H1 (cell line): ENCODE data around the gene MCUR1. TPM values are rescaled to one million over a fixed set of nuclear protein-coding genes. Genes with fewer than 3 reads are reported as not detected.

Source experiments
- CHD7 ChIP-seq: fragments of 300-600 bp; sonication (generic); IDR thresholded peaks from 2 replicates; pipeline ENCODE4 v1.7.1; 2012; ENCODE audit warnings: low read length, moderate library complexity, mild to moderate bottlenecking, inconsistent platforms; ENCODE audit not compliant: insufficient replicate concordance
- E2F6 ChIP-seq: IDR thresholded peaks from 2 replicates; pipeline ENCODE4 v1.6.1; 2012; ENCODE audit warnings: inconsistent platforms
- FOSL1 ChIP-seq: IDR thresholded peaks from 2 replicates; pipeline ENCODE4 v1.6.1; 2011; ENCODE audit warnings: mild to moderate bottlenecking, low read depth, low read length, moderate library complexity; ENCODE audit not compliant: insufficient read depth
- NANOG ChIP-seq: IDR thresholded peaks from 2 replicates; pipeline ENCODE4 v1.6.1; 2011; ENCODE audit warnings: low read length, low read depth, mild to moderate bottlenecking, inconsistent platforms; ENCODE audit not compliant: insufficient read depth, poor library complexity, severe bottlenecking
- RBBP5 ChIP-seq: IDR thresholded peaks from 2 replicates; pipeline ENCODE4 v1.7.1; 2012; ENCODE audit warnings: low read depth, mild to moderate bottlenecking, inconsistent platforms, low read length, moderate library complexity, borderline replicate concordance
- YY1 ChIP-seq: IDR thresholded peaks from 2 replicates; pipeline ENCODE4 v1.6.1; 2011; ENCODE audit warnings: low read depth, mild to moderate bottlenecking, low read length
- polyA plus RNA-seq, 7 experiments: library from polyadenylated mRNA; depleted of rRNA in 3 of 7; stranded (reverse) in 5 of 7; unstranded in 2 of 7; fragments of >200 nt in 5 of 7; fragments of 200-250 nt in 2 of 7; gene quantifications; 1 replicate in 5 of 7; 2 replicates in 1 of 7; 4 replicates in 1 of 7; pipeline versions ENCODE4 v1.2.1 to v1.2.3, GENCODE V29; 2011 to 2013; ENCODE audit warnings: missing spikeins in 2 of 7, mixed read lengths in 2 of 7
- total RNA-seq: library from RNA; stranded (reverse); fragmentation: NEBNext Ultra II Directional; extraction: Animal tissue kit (Norgen Biotek cat#: 25700); gene quantifications from 2 replicates; pipeline ENCODE4 v1.2.1, GENCODE V29; 2021

MCUR1 gene
- total and polyA plus RNA-seq, 2 of the 8 experiments (the other 6 are each of a cell fraction or from before 2014, with no cell fraction given) = 9.6 to 37.3 TPM

- TF ChIP-seq CHD7 = no peak
- TF ChIP-seq RBBP5 = no peak
- TF ChIP-seq NANOG = no peak
- no peak for TF ChIP-seq FOSL1
- TF ChIP-seq E2F6 = no peak
- no peak for TF ChIP-seq YY1
Observed at GRCh38 chr6:13813026-13813425, 1.3 kb downstream of the MCUR1 start (continued).
